Mucosa of descending colon (tissue), 3 donors: Measurements from ENCODE around the gene MCM8. TPM values are rescaled to one million over a fixed set of nuclear protein-coding genes. Genes with fewer than 3 reads are reported as not detected.

Source experiments
- ATAC-seq: fragments of 200-7000 bp; cut with Tn5 transposase; one replicate; pipeline ENCODE4 v1.9.1; 2020; ENCODE audit warnings: mild to moderate bottlenecking, moderate library complexity
- DNase-seq, 3 donors: peaks; one replicate each; pipeline ENCODE4 v3.0.0-alpha.2; 2020
- H3K36me3 ChIP-seq: fragments of 200-600 bp; one replicate; pipeline ENCODE4 v1.8.0; 2021; ENCODE audit warnings: low read depth, mild to moderate bottlenecking
- H3K4me1 ChIP-seq: fragments of 200-600 bp; one replicate; pipeline ENCODE4 v1.8.0; 2021; ENCODE audit warnings: low read depth, mild to moderate bottlenecking
- H3K4me3 ChIP-seq: fragments of 200-600 bp; one replicate; pipeline ENCODE4 v1.8.0; 2021; ENCODE audit warnings: mild to moderate bottlenecking
- H3K9me3 ChIP-seq: fragments of 200-600 bp; one replicate; pipeline ENCODE4 v1.8.0; 2021; ENCODE audit warnings: mild to moderate bottlenecking
- intact Hi-C, 2 donors: fragments of 100-400 bp; cut with DNase I in 1 of 2; cut with micrococcal nuclease in 1 of 2; formaldehyde crosslinking; loops; one replicate each; pipeline versions ENCODE4 v1.11.0 to v1.11.1; 2022; cut with DNase I, micrococcal nuclease
- total RNA-seq, 3 donors: library from RNA; stranded (reverse); fragmentation: NEBNext Ultra II Directional in 2 of 3; extraction: Animal tissue kit (Norgen Biotek cat#: 25700) in 2 of 3; gene quantifications; one replicate each; pipeline versions ENCODE4 v1.2.1 to v1.2.4, GENCODE V29; 2021 to 2023
- TF ChIP-seq, protein P1 (sequence below): fragments of 200-600 bp; IDR thresholded peaks from one replicate; pipeline ENCODE4 v1.8.0; 2022; ENCODE audit warnings: antibody characterized with exemption, mild to moderate bottlenecking
- donor health status: DM: no; HTN: no; CAD: no; lungs with moderate emphysema.
- donor health status: DM: no; HTN: no; CAD: no.
- donor health status: DM: no; HTN: yes; CAD: no.

The MCM8 gene
- total RNA-seq, 3 donors from 2014 or later, result 4.9 to 9.8 (median 7.8) TPM

DNA sequence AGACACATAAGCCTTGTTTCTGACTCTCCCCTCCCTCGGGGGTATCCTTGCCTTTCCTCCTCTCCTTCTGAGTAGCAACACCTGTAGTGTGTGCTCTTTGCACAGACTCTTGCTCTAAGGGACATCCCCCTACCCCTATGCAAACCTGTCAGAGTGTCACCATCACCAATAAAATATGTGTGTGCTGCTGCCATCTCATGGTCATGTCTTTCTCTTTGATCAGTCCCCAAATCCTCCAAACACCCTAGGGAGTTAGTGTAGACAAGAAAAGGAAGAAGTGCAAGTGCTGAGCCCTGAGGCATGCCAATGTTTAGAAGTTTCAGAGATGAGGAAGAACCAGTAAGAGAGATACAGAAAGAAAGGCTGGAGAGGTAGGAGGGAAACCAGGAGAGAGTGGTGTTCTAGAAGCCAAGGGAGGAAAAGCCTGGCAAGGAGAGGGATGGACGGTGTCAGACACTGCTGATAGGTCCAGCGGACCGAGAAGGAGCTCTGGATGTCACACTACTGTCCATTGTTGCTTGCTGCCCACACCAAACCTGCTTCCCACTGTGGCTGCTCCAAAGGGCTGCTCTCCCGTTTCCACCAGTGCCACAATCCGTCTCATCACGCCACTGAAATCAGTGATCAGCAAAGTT, 16.5 kb upstream of the MCM8 start:
- Histone ChIP-seq H3K4me3 (no peak overlapping the region), H3K4me1 (no peaks in the 10 kb centered on the region), H3K9me3 (no peaks in the 10 kb centered on the region), H3K36me3 (no peaks in the 10 kb centered on the region)
- DNase-seq, result peak in 1 of 3 donors; percentile 27
- TF ChIP-seq, protein P1, sequence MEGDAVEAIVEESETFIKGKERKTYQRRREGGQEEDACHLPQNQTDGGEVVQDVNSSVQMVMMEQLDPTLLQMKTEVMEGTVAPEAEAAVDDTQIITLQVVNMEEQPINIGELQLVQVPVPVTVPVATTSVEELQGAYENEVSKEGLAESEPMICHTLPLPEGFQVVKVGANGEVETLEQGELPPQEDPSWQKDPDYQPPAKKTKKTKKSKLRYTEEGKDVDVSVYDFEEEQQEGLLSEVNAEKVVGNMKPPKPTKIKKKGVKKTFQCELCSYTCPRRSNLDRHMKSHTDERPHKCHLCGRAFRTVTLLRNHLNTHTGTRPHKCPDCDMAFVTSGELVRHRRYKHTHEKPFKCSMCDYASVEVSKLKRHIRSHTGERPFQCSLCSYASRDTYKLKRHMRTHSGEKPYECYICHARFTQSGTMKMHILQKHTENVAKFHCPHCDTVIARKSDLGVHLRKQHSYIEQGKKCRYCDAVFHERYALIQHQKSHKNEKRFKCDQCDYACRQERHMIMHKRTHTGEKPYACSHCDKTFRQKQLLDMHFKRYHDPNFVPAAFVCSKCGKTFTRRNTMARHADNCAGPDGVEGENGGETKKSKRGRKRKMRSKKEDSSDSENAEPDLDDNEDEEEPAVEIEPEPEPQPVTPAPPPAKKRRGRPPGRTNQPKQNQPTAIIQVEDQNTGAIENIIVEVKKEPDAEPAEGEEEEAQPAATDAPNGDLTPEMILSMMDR, result no peak
- ATAC-seq, result no peak
- intact Hi-C loops, result no loop called here

DNA sequence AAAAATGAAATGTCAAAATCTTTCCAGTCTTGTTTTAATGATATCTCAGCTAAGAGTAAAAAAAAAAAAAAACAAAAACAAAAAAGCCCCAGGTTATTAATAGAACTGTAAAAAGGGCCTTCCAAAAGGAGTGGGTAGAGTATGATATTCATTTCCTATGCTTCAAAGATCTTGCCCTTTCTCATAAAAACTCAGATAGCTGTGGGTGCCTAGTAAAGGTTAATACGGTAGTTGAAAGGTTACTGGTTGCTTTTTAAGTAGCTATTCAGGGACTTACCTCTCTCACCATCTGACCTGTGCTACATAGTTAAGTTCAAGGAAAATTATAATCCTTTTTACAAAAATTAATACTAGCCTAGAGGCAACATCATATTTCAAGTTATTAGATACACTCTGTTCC, 15.1 kb upstream of the MCM8 start:
- DNase-seq (no peak), ATAC-seq (no peak)
- TF ChIP-seq, protein P1, result no peak
- no peaks in the 10 kb centered on the region for H3K9me3 ChIP-seq
- intact Hi-C loops, result no loop called here
- H3K4me1 ChIP-seq, result no peaks in the 10 kb centered on the region
- H3K36me3 ChIP-seq, result no peaks in the 10 kb centered on the region
- no peak overlapping the region for H3K4me3 ChIP-seq

DNA sequence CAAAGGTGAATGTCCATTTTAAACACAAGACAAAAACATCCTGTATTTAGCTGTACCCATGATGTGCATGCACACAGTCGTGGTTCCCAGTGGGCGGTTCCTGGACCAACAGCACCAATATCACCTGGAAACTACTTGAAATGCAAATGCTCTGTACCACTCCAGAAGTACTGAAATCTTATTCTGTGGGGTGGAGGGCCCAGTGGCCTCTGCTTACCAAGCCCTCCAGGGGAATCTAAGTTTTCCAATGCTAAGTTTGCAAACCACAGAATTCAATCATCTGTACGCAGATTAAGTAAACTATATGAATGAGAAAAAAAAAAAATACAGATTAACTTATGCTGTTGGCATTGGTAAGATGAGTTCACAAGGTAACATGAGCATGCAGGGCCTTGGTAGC, 14.2 kb upstream of the MCM8 start:
- H3K36me3 ChIP-seq, result peaks cover 6% of the 10 kb centered on the region
- H3K4me1 ChIP-seq, result no peaks in the 10 kb centered on the region
- TF ChIP-seq, protein P1, result no peak
- no peak for DNase-seq
- ATAC-seq, result no peak
- no peak overlapping the region for H3K4me3 ChIP-seq
- no peaks in the 10 kb centered on the region for H3K9me3 ChIP-seq
- intact Hi-C loops, result no loop called here

DNA sequence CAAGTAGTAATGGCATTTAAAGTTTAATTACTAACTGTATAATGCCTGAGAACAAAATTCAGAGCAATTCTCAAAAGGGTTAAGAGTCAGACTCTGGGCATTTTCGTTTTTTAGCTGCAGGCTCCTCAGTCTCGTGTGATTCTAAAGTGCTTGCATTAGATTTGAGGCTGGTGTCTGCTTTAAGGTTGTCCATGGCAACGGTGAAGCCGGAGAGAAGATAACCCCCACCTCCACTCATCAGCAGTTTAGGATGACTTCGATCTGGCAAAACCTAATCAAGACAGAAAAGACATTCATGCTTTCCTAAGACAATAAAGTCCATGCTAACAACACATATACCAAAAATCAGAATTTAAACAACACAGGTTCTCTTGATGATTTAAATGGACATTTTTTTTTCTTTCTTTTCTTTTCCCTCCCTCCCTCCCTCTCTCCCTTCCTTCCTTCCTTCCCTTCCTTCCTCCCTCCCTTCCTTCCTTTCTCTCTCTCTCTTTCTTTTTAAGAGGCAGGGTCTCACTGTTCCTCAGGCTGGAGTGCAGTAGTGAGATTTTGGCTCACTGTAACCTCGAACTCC, 11.9 kb upstream of the MCM8 start:
- no peaks in the 10 kb centered on the region for H3K9me3 ChIP-seq
- intact Hi-C loops, result no loop called here
- TF ChIP-seq, protein P1, result no peak
- ATAC-seq, result no peak
- peaks cover 6% of the 10 kb centered on the region for H3K36me3 ChIP-seq
- H3K4me3 ChIP-seq, result no peak overlapping the region
- DNase-seq, result no peak
- H3K4me1 ChIP-seq, result no peaks in the 10 kb centered on the region

DNA sequence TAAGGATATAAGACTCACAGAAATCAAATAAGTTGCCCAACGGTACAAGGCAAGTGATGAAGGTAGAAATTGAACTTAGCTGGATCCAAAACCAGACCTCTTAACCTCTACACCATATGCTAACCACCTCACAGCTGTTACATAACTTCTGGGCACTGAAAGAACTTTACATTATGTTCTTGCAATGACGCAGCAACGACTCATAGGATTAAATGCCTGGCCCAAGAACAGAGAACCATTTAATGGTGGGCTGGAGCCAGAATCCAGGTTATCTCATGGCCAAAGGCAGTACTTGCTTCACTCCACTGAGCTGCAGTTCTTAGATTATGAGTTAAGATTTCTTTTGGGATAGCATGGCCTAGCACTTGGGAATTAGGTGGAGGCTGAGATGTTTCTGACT, 4.5 kb upstream of the MCM8 start:
- Histone ChIP-seq H3K4me3 (no peak overlapping the region), H3K36me3 (peaks cover under 1% of the 10 kb centered on the region), H3K4me1 (peaks cover 7% of the 10 kb centered on the region), H3K9me3 (no peaks in the 10 kb centered on the region)
- TF ChIP-seq, protein P1, result no peak
- no peak for ATAC-seq
- DNase-seq, result no peak
- intact Hi-C loops, result no loop called here
